Upper lobe of left lung (tissue), 6 donors: ENCODE data around the gene SEC16A. TPM values are rescaled to one million over a fixed set of nuclear protein-coding genes. Genes with fewer than 3 reads are reported as not detected.

ENCODE experiments used
- ATAC-seq, 2 donors: fragments of 200-7000 bp; cut with Tn5 transposase; one replicate each; pipeline ENCODE4 v1.9.1; 2022; ENCODE audit warnings: mild to moderate bottlenecking in 2 of 2, moderate library complexity in 2 of 2; ENCODE audit not compliant: low FRiP score in 2 of 2
- DNase-seq, 2 donors: peaks; one replicate each; pipeline ENCODE4 v3.0.0-alpha.2; 2019 to 2020
- H3K27ac ChIP-seq, 4 donors: fragments of 200-600 bp; sonication (generic); one replicate each; pipeline ENCODE4 v1.5.1; 2016 to 2019
- H3K27me3 ChIP-seq, 4 donors: fragments of 200-600 bp; sonication (generic); one replicate each; pipeline ENCODE4 v1.5.1; 2017 to 2019
- H3K36me3 ChIP-seq, 4 donors: fragments of 200-600 bp; sonication (generic); one replicate each; pipeline ENCODE4 v1.5.1; 2016 to 2019
- H3K4me1 ChIP-seq, 4 donors: fragments of 200-600 bp; sonication (generic); one replicate each; pipeline ENCODE4 v1.5.1; 2018 to 2019
- H3K4me3 ChIP-seq, 4 donors: fragments of 200-600 bp; sonication (generic); one replicate each; pipeline ENCODE4 v1.5.1; 2017 to 2019; ENCODE audit warnings: mild to moderate bottlenecking in 2 of 4, moderate library complexity in 1 of 4
- H3K9me3 ChIP-seq, 4 donors: fragments of 200-600 bp; sonication (generic); one replicate each; pipeline ENCODE4 v1.5.1; 2018 to 2019
- CTCF ChIP-seq, 6 experiments: fragments of 450-650 bp in 4 of 6; fragments of 200-600 bp in 2 of 6; sonication (generic) in 2 of 6; IDR thresholded peaks; one replicate each; pipeline ENCODE4 v1.5.1; 2016 to 2019; ENCODE audit warnings: antibody characterized with exemption in 6 of 6
- EP300 ChIP-seq, 4 donors: sonication (generic); formaldehyde crosslinking; IDR thresholded peaks; one replicate each; pipeline ENCODE4 v1.5.1; 2017; ENCODE audit warnings: antibody characterized with exemption in 4 of 4, control low read depth in 2 of 4
- POLR2A ChIP-seq, 4 donors: fragments of 450-650 bp; IDR thresholded peaks; one replicate each; pipeline ENCODE4 v1.5.1; 2016 to 2017; ENCODE audit warnings: antibody characterized with exemption in 4 of 4, mild to moderate bottlenecking in 2 of 4
- POLR2AphosphoS5 ChIP-seq, 2 donors: sonication (generic); formaldehyde crosslinking; IDR thresholded peaks; one replicate each; pipeline ENCODE4 v1.5.1; 2017; ENCODE audit warnings: antibody characterized with exemption in 2 of 2
- WGBS, 2 donors: methylation state at CpG; one replicate each; pipeline ENCODE4 v1.1.5; 2017 to 2018; 5-methylcytosine and 5-hydroxymethylcytosine counted together
- total RNA-seq, 6 donors: library from RNA; depleted of rRNA in 4 of 6; stranded (reverse); fragments of >200 nt in 4 of 6; gene quantifications; one replicate each; pipeline versions ENCODE4 v1.1.0 to v1.2.1, GENCODE V29; 2016 to 2021
- donor health status: DM: no; HTN: no; CAD: no; lungs with moderate emphysema.
- donor health status: DM: no; HTN: yes; CAD: no; lungs with severe emphysema.

SEC16A gene
- total RNA-seq, 6 donors from 2014 or later = 64.1 to 89.1 (median 72.1) TPM

GRCh38 chr9:136510561-136510960 is 27.7 kb upstream of the SEC16A start:
- ATAC-seq (no peak), DNase-seq (peak in 1 of 2 donors; percentile 83)
- Histone ChIP-seq H3K4me3 (no peak overlapping the region), H3K36me3 (peaks cover 70 to 100% (median 100%) of the 10 kb centered on the region in 4 donors), H3K4me1 (peaks cover 23 to 45% (median 34%) of the 10 kb centered on the region in 4 donors), H3K27me3 (no peaks in the 10 kb centered on the region), H3K9me3 (no peaks in the 10 kb centered on the region), H3K27ac (peak overlapping the region; percentile 81 to 88 (median 86))
- TF ChIP-seq EP300 (IDR thresholded peaks at IDR 0.05) (no peak), POLR2AphosphoS5 (IDR thresholded peaks at IDR 0.05) (no peak)
- WGBS, 2 donors = 88% methylated on average over 22 of the region's 26 CpGs; no CpG with 5 or more reads in 1 of the 2 donors

- H3K9me3 ChIP-seq = no peaks in the 10 kb centered on the region
- H3K27me3 ChIP-seq = no peaks in the 10 kb centered on the region
- peak overlapping the region in 1 of 4 donors; percentile 5 for H3K4me3 ChIP-seq
- peaks cover 23 to 47% (median 34%) of the 10 kb centered on the region in 4 donors for H3K4me1 ChIP-seq
- peak in 1 of 2 donors; percentile 80 for DNase-seq
- TF ChIP-seq EP300 (IDR thresholded peaks at IDR 0.05) (no peak), POLR2AphosphoS5 (IDR thresholded peaks at IDR 0.05) (no peak), POLR2A (IDR thresholded peaks at IDR 0.05) (no peak), CTCF (IDR thresholded peaks at IDR 0.05) (no peak)
- ATAC-seq = no peak
- H3K27ac ChIP-seq = peak overlapping the region; percentile 81 to 88 (median 86)
- H3K36me3 ChIP-seq = peaks cover 75 to 100% (median 100%) of the 10 kb centered on the region in 4 donors
- WGBS, 2 donors = 59 to 88% methylated on average over 16 to 23 of the region's 27 CpGs
Measured at GRCh38 chr9:136509549-136509948, 26.7 kb upstream of the SEC16A start.

GRCh38 chr9:136508729-136509500 is 26.1 kb upstream of the SEC16A start:
- Histone ChIP-seq H3K4me1 (peaks cover 23 to 52% (median 34%) of the 10 kb centered on the region in 4 donors), H3K27me3 (no peaks in the 10 kb centered on the region), H3K4me3 (no peak overlapping the region), H3K27ac (peak overlapping the region in 3 of 4 donors; percentile 81 to 87 (median 84)), H3K9me3 (no peaks in the 10 kb centered on the region), H3K36me3 (peaks cover 74 to 100% (median 100%) of the 10 kb centered on the region in 4 donors)
- DNase-seq (peak in 1 of 2 donors; percentile 75), ATAC-seq (no peak)
- TF ChIP-seq POLR2AphosphoS5 (IDR thresholded peaks at IDR 0.05) (no peak), EP300 (IDR thresholded peaks at IDR 0.05) (no peak), CTCF (IDR thresholded peaks at IDR 0.05) (no peak), POLR2A (IDR thresholded peaks at IDR 0.05) (no peak)
- WGBS, 2 donors = 84 to 85% methylated on average over 19 to 34 of the region's 37 CpGs

- H3K27ac ChIP-seq = peak overlapping the region in 2 of 4 donors; percentile 84 to 87
- H3K36me3 ChIP-seq = peaks cover 71 to 100% (median 100%) of the 10 kb centered on the region in 4 donors
- peaks cover 18 to 47% (median 25%) of the 10 kb centered on the region in 4 donors for H3K4me1 ChIP-seq
- TF ChIP-seq CTCF (IDR thresholded peaks at IDR 0.05) (no peak), POLR2AphosphoS5 (IDR thresholded peaks at IDR 0.05) (no peak), POLR2A (IDR thresholded peaks at IDR 0.05) (no peak), EP300 (IDR thresholded peaks at IDR 0.05) (no peak)
- ATAC-seq (no peak), DNase-seq (peak in 1 of 2 donors; percentile 78)
- H3K9me3 ChIP-seq = no peaks in the 10 kb centered on the region
- H3K4me3 ChIP-seq = no peak overlapping the region
- H3K27me3 ChIP-seq = no peaks in the 10 kb centered on the region
- 98% methylated on average over 11 of the region's 23 CpGs; no CpG with 5 or more reads in 1 of the 2 donors for WGBS, 2 donors
Measured at GRCh38 chr9:136507992-136508375, 25.1 kb upstream of the SEC16A start.

- Histone ChIP-seq H3K4me3 (no peak overlapping the region), H3K27me3 (no peaks in the 10 kb centered on the region), H3K36me3 (peaks cover 75 to 100% (median 100%) of the 10 kb centered on the region in 4 donors), H3K4me1 (peaks cover 17 to 41% (median 23%) of the 10 kb centered on the region in 4 donors), H3K27ac (peak overlapping the region in 2 of 4 donors; percentile 84 to 87), H3K9me3 (no peaks in the 10 kb centered on the region)
- 95 to 100% methylated on average over 3 to 20 of the region's 28 CpGs for WGBS, 2 donors
- TF ChIP-seq EP300 (IDR thresholded peaks at IDR 0.05) (no peak), POLR2A (IDR thresholded peaks at IDR 0.05) (no peak), CTCF (IDR thresholded peaks at IDR 0.05) (no peak), POLR2AphosphoS5 (IDR thresholded peaks at IDR 0.05) (no peak)
- no peak for ATAC-seq
- DNase-seq = peak in 1 of 2 donors; percentile 80
Measured at GRCh38 chr9:136507221-136507991, 24.6 kb upstream of the SEC16A start.
